Karpas-422 (cell line): ENCODE data around the gene ENDOU. TPM values are rescaled to one million over a fixed set of nuclear protein-coding genes. Genes with fewer than 3 reads are reported as not detected.

Experiments used
- DNase-seq: peaks from one replicate; pipeline ENCODE4 v3.0.0-alpha.2; 2015
- H2AFZ ChIP-seq: fragments of 200-600 bp; sonication (generic); 2 replicates; pipeline ENCODE4 v1.6.1; 2014; ENCODE audit warnings: antibody characterized with exemption, low read length, mixed read lengths
- H3K27ac ChIP-seq: fragments of 200-600 bp; sonication (generic); 2 replicates; pipeline ENCODE4 v1.5.1; 2014; ENCODE audit warnings: mild to moderate bottlenecking, low read length, moderate library complexity
- H3K27me3 ChIP-seq: fragments of 200-600 bp; sonication (generic); 2 replicates; pipeline ENCODE4 v1.6.1; 2014; ENCODE audit warnings: low read length, mixed read lengths
- H3K36me3 ChIP-seq: fragments of 200-600 bp; sonication (generic); 2 replicates; pipeline ENCODE4 v1.6.1; 2014; ENCODE audit warnings: low read length, mixed read lengths; ENCODE audit not compliant: insufficient read depth
- H3K4me1 ChIP-seq: fragments of 200-600 bp; sonication (generic); 2 replicates; pipeline ENCODE4 v1.6.1; 2014; ENCODE audit warnings: mild to moderate bottlenecking, low read length, mixed read lengths
- H3K4me2 ChIP-seq: fragments of 200-600 bp; sonication (generic); 2 replicates; pipeline ENCODE4 v1.6.1; 2014; ENCODE audit warnings: low read length, low read depth, mild to moderate bottlenecking; ENCODE audit not compliant: poor library complexity, severe bottlenecking
- H3K4me3 ChIP-seq: fragments of 200-600 bp; sonication (generic); 2 replicates; pipeline ENCODE4 v1.5.1; 2014; ENCODE audit warnings: mild to moderate bottlenecking, antibody characterized with exemption, low read length, mixed read lengths
- H3K79me2 ChIP-seq: fragments of 200-600 bp; sonication (generic); 2 replicates; pipeline ENCODE4 v1.6.1; 2014; ENCODE audit warnings: mild to moderate bottlenecking, low read length, mixed read lengths
- H3K9ac ChIP-seq: fragments of 200-600 bp; sonication (generic); 2 replicates; pipeline ENCODE4 v1.6.0; 2014; ENCODE audit warnings: low read length
- H3K9me2 ChIP-seq: fragments of 200-600 bp; sonication (generic), shearing (Covaris generic); replicated peaks from 2 replicates; pipeline ENCODE4 v1.6.0; 2014; ENCODE audit warnings: mild to moderate bottlenecking, low read length, moderate library complexity; ENCODE audit not compliant: insufficient read depth
- H3K9me3 ChIP-seq: fragments of 300-700, 200-600 bp; sonication (generic); 2 replicates; pipeline ENCODE4 v1.6.1; 2014; ENCODE audit warnings: low read length, mixed read lengths
- H4K20me1 ChIP-seq: fragments of 200-600 bp; sonication (generic); 2 replicates; pipeline ENCODE4 v1.6.1; 2014; ENCODE audit warnings: mild to moderate bottlenecking, antibody characterized with exemption, low read length, low read depth; ENCODE audit not compliant: insufficient read depth
- total RNA-seq: library from RNA; depleted of rRNA; stranded (reverse); fragments of >200 nt; shearing (Covaris generic); gene quantifications from 2 replicates; pipeline ENCODE4 v1.2.3, GENCODE V29; 2014; ENCODE audit warnings: low replicate concordance

ENDOU gene
- total RNA-seq, 1 experiment from 2014 or later = 1.2 TPM

GRCh38 chr12:47729233-47729632 is 3.9 kb upstream of the ENDOU start:
- Histone ChIP-seq H3K9me3 (no peaks in the 10 kb centered on the region), H3K27me3 (no peaks in the 10 kb centered on the region), H3K4me1 (peaks cover 71% of the 10 kb centered on the region), H3K36me3 (no peaks in the 10 kb centered on the region), H3K9me2 (no peaks in the 10 kb centered on the region), H2AFZ (no peak overlapping the region), H3K4me2 (no peak overlapping the region), H4K20me1 (no peaks in the 10 kb centered on the region), H3K79me2 (no peaks in the 10 kb centered on the region), H3K9ac (no peak overlapping the region), H3K27ac (peak overlapping the region; percentile 97; the same call in 1 of the 2 replicates), H3K4me3 (no peak overlapping the region)
- no peak for DNase-seq

GRCh38 chr12:47725893-47726292 is 603 bp upstream of the ENDOU start:
- no peaks in the 10 kb centered on the region for H3K9me2 ChIP-seq
- peak overlapping the region; percentile 97 for H3K27ac ChIP-seq
- peak; percentile 97 for DNase-seq
- peak overlapping the region; percentile 57 for H3K4me3 ChIP-seq
- peaks cover 81% of the 10 kb centered on the region for H3K4me1 ChIP-seq
- peak overlapping the region; percentile 69 for H3K9ac ChIP-seq
- no peaks in the 10 kb centered on the region for H3K9me3 ChIP-seq
- no peaks in the 10 kb centered on the region for H3K79me2 ChIP-seq
- no peaks in the 10 kb centered on the region for H4K20me1 ChIP-seq
- H3K36me3 ChIP-seq = no peaks in the 10 kb centered on the region
- H2AFZ ChIP-seq = no peak overlapping the region
- no peaks in the 10 kb centered on the region for H3K27me3 ChIP-seq
- H3K4me2 ChIP-seq = peak overlapping the region; percentile 74

GRCh38 chr12:47722941-47723631 is 2.2 kb downstream of the ENDOU start:
- H3K27me3 ChIP-seq = no peaks in the 10 kb centered on the region
- peak overlapping the region; percentile 97 for H3K27ac ChIP-seq
- no peaks in the 10 kb centered on the region for H3K79me2 ChIP-seq
- peaks cover 71% of the 10 kb centered on the region for H3K4me1 ChIP-seq
- no peaks in the 10 kb centered on the region for H4K20me1 ChIP-seq
- DNase-seq = no peak
- peak overlapping the region; percentile 74 for H3K4me2 ChIP-seq
- H3K9me3 ChIP-seq = no peaks in the 10 kb centered on the region
- no peak overlapping the region for H2AFZ ChIP-seq
- no peaks in the 10 kb centered on the region for H3K9me2 ChIP-seq
- no peaks in the 10 kb centered on the region for H3K36me3 ChIP-seq
- H3K9ac ChIP-seq = peak overlapping the region; percentile 9; the same call in 1 of the 2 replicates
- H3K4me3 ChIP-seq = no peak overlapping the region

GRCh38 chr12:47722136-47722834 is 3.0 kb downstream of the ENDOU start:
- H3K4me2 ChIP-seq = no peak overlapping the region
- H3K27me3 ChIP-seq = no peaks in the 10 kb centered on the region
- no peak overlapping the region for H3K4me3 ChIP-seq
- DNase-seq = no peak
- no peaks in the 10 kb centered on the region for H4K20me1 ChIP-seq
- H3K9me2 ChIP-seq = no peaks in the 10 kb centered on the region
- no peaks in the 10 kb centered on the region for H3K79me2 ChIP-seq
- no peaks in the 10 kb centered on the region for H3K9me3 ChIP-seq
- H3K27ac ChIP-seq = no peak overlapping the region; the same call in 1 of the 2 replicates
- H3K4me1 ChIP-seq = peaks cover 71% of the 10 kb centered on the region
- H2AFZ ChIP-seq = no peak overlapping the region
- H3K36me3 ChIP-seq = no peaks in the 10 kb centered on the region
- no peak overlapping the region for H3K9ac ChIP-seq

GRCh38 chr12:47721431-47721973 is 3.8 kb downstream of the ENDOU start:
- H4K20me1 ChIP-seq = no peaks in the 10 kb centered on the region
- no peaks in the 10 kb centered on the region for H3K9me3 ChIP-seq
- DNase-seq = no peak
- no peaks in the 10 kb centered on the region for H3K79me2 ChIP-seq
- H2AFZ ChIP-seq = no peak overlapping the region
- H3K4me1 ChIP-seq = peaks cover 71% of the 10 kb centered on the region
- no peaks in the 10 kb centered on the region for H3K9me2 ChIP-seq
- no peaks in the 10 kb centered on the region for H3K27me3 ChIP-seq
- no peak overlapping the region for H3K9ac ChIP-seq
- no peak overlapping the region for H3K4me2 ChIP-seq
- no peaks in the 10 kb centered on the region for H3K36me3 ChIP-seq
- H3K4me3 ChIP-seq = no peak overlapping the region
- no peak overlapping the region; the same call in 1 of the 2 replicates for H3K27ac ChIP-seq

- Histone ChIP-seq H3K4me3 (no peak overlapping the region), H3K4me2 (peak overlapping the region; percentile 55), H3K27me3 (no peaks in the 10 kb centered on the region), H3K4me1 (peaks cover 57% of the 10 kb centered on the region), H4K20me1 (no peaks in the 10 kb centered on the region), H3K9ac (peak overlapping the region; percentile 61; the same call in 1 of the 2 replicates), H3K36me3 (no peaks in the 10 kb centered on the region), H3K9me2 (no peaks in the 10 kb centered on the region), H3K9me3 (no peaks in the 10 kb centered on the region), H2AFZ (no peak overlapping the region), H3K27ac (peak overlapping the region; percentile 77), H3K79me2 (no peaks in the 10 kb centered on the region)
- DNase-seq = no peak
Observed at GRCh38 chr12:47718531-47718930, 6.8 kb downstream of the ENDOU start.

GRCh38 chr12:47717443-47718193 is 7.7 kb downstream of the ENDOU start:
- Histone ChIP-seq H3K4me2 (peak overlapping the region; percentile 55), H3K4me1 (peaks cover 48% of the 10 kb centered on the region), H3K4me3 (no peak overlapping the region), H3K9me3 (no peaks in the 10 kb centered on the region), H3K27ac (peak overlapping the region; percentile 77), H3K27me3 (no peaks in the 10 kb centered on the region), H3K9me2 (no peaks in the 10 kb centered on the region), H3K79me2 (no peaks in the 10 kb centered on the region), H3K9ac (peak overlapping the region; percentile 61), H3K36me3 (no peaks in the 10 kb centered on the region), H2AFZ (0 out of 2 replicates have a peak overlapping the region, but pooled peaks have one; percentile 34), H4K20me1 (no peaks in the 10 kb centered on the region)
- peak; percentile 94 for DNase-seq
